Sigmoid colon (tissue), 4 donors: ENCODE measurements around the gene TOP3B.

Source experiments
- CTCF ChIP-seq, 4 experiments: fragments of 450-650 bp in 3 of 4; fragments of 200-600 bp in 1 of 4; IDR thresholded peaks; one replicate each; pipeline ENCODE4 v1.5.1; 2016 to 2019; ENCODE audit warnings: antibody characterized with exemption in 4 of 4, mild to moderate bottlenecking in 3 of 4, moderate library complexity in 2 of 4
- POLR2A ChIP-seq, 2 donors: fragments of 450-650 bp; IDR thresholded peaks; one replicate each; pipeline ENCODE4 v1.6.1; 2016; ENCODE audit warnings: antibody characterized with exemption in 2 of 2, mild to moderate bottlenecking in 2 of 2, moderate library complexity in 2 of 2
- POLR2AphosphoS5 ChIP-seq, 4 donors: sonication (generic); formaldehyde crosslinking; IDR thresholded peaks; one replicate each; pipeline ENCODE4 v1.6.1; 2017; ENCODE audit warnings: antibody characterized with exemption in 4 of 4

GRCh38 chr22:21933910-21934309 lies 48.7 kb downstream of the TOP3B start:
- TF ChIP-seq POLR2AphosphoS5 (IDR thresholded peaks at IDR 0.05), result no peak
- no peak for TF ChIP-seq CTCF (IDR thresholded peaks at IDR 0.05)
- TF ChIP-seq POLR2A (IDR thresholded peaks at IDR 0.05), result no peak
